Right lung (tissue), 10 donors: ENCODE data around the gene SDHAF2. TPM values are rescaled to one million over a fixed set of nuclear protein-coding genes. Genes with fewer than 3 reads are reported as not detected.
A peak's percentile ranks its signal among the peaks of the same experiment; 100 is the strongest.
"Not testable (repeated sequence)": the region's sequence is repeated elsewhere in the genome, so short reads cannot be mapped to it uniquely, and the experiment has no call there.

ENCODE experiments used
- DNase-seq, 2 donors: peaks; one replicate each; pipeline ENCODE4 v3.0.0-alpha.2; 2013
- long read RNA-seq, 8 donors: transcript quantifications; one replicate each; lab custom pipeline, GENCODE V29; 2026
- polyA plus RNA-seq, 5 donors: library from polyadenylated mRNA; unstranded; fragments of 120-200 nt; gene quantifications; one replicate each; pipeline versions ENCODE4 v1.2.1 to v1.2.3, GENCODE V29; 2013; ENCODE audit warnings: inconsistent platforms in 1 of 5, low replicate concordance in 1 of 5; ENCODE audit not compliant: insufficient read length in 5 of 5, insufficient read depth in 1 of 5

The SDHAF2 gene
- 10 to 100 TPM; 35.7 to 46.9 (median 40.3) TPM for polyA plus RNA-seq
- long read RNA-seq, donor 1, transcript SDHAF2-203 (3 exons, 523 nt) = minor isoform, 6 of 47 reads
- long read RNA-seq, donor 1, transcript SDHAF2-201 (4 exons, 2,033 nt) = major isoform, 28 of 47 reads
- long read RNA-seq, donor 1, transcript SDHAF2-206 (2 exons, 835 nt) = minor isoform, 12 of 47 reads
- long read RNA-seq, donor 1, partial matches to known transcripts = 0 of 47 reads
- long read RNA-seq, donor 1, other reads (novel, unspliced or antisense) = 0 of 47 reads
- long read RNA-seq, donor 2, transcript SDHAF2-206 (2 exons, 835 nt) = minor isoform, 6 of 27 reads
- long read RNA-seq, donor 2, transcript SDHAF2-201 (4 exons, 2,033 nt) = major isoform, 18 of 27 reads
- long read RNA-seq, donor 2, partial matches to known transcripts = 0 of 27 reads
- long read RNA-seq, donor 2, other reads (novel, unspliced or antisense) = 0 of 27 reads
- long read RNA-seq, donor 3, transcript SDHAF2-201 (4 exons, 2,033 nt) = major isoform, 19 of 37 reads
- long read RNA-seq, donor 3, transcript SDHAF2-206 (2 exons, 835 nt) = minor isoform, 9 of 37 reads
- long read RNA-seq, donor 3, partial matches to known transcripts = 6 of 37 reads
- long read RNA-seq, donor 3, other reads (novel, unspliced or antisense) = 0 of 37 reads
- long read RNA-seq, donor 4, transcript SDHAF2-206 (2 exons, 835 nt) = minor isoform, 5 of 18 reads
- long read RNA-seq, donor 4, transcript SDHAF2-201 (4 exons, 2,033 nt) = major isoform, 9 of 18 reads
- long read RNA-seq, donor 4, partial matches to known transcripts = 0 of 18 reads
- long read RNA-seq, donor 4, other reads (novel, unspliced or antisense) = 0 of 18 reads
- long read RNA-seq, donor 5, transcript SDHAF2-201 (4 exons, 2,033 nt) = major isoform, 38 of 50 reads
- long read RNA-seq, donor 5, transcript SDHAF2-206 (2 exons, 835 nt) = minor isoform, 6 of 50 reads
- long read RNA-seq, donor 5, partial matches to known transcripts = 0 of 50 reads
- long read RNA-seq, donor 5, other reads (novel, unspliced or antisense) = 0 of 50 reads
- long read RNA-seq, donor 6, transcript SDHAF2-206 (2 exons, 835 nt) = minor isoform, 6 of 31 reads
- long read RNA-seq, donor 6, transcript SDHAF2-201 (4 exons, 2,033 nt) = major isoform, 16 of 31 reads
- long read RNA-seq, donor 6, partial matches to known transcripts = 5 of 31 reads
- long read RNA-seq, donor 6, other reads (novel, unspliced or antisense) = 0 of 31 reads
- long read RNA-seq, donor 7, transcript SDHAF2-201 (4 exons, 2,033 nt) = major isoform, 14 of 22 reads
- long read RNA-seq, donor 7, transcript SDHAF2-206 (2 exons, 835 nt) = minor isoform, 5 of 22 reads
- long read RNA-seq, donor 7, partial matches to known transcripts = 0 of 22 reads
- long read RNA-seq, donor 7, other reads (novel, unspliced or antisense) = 0 of 22 reads
- long read RNA-seq, donor 8, transcript SDHAF2-201 (4 exons, 2,033 nt) = major isoform, 6 of 13 reads
- long read RNA-seq, donor 8, partial matches to known transcripts = 0 of 13 reads
- long read RNA-seq, donor 8, other reads (novel, unspliced or antisense) = 0 of 13 reads

DNA sequence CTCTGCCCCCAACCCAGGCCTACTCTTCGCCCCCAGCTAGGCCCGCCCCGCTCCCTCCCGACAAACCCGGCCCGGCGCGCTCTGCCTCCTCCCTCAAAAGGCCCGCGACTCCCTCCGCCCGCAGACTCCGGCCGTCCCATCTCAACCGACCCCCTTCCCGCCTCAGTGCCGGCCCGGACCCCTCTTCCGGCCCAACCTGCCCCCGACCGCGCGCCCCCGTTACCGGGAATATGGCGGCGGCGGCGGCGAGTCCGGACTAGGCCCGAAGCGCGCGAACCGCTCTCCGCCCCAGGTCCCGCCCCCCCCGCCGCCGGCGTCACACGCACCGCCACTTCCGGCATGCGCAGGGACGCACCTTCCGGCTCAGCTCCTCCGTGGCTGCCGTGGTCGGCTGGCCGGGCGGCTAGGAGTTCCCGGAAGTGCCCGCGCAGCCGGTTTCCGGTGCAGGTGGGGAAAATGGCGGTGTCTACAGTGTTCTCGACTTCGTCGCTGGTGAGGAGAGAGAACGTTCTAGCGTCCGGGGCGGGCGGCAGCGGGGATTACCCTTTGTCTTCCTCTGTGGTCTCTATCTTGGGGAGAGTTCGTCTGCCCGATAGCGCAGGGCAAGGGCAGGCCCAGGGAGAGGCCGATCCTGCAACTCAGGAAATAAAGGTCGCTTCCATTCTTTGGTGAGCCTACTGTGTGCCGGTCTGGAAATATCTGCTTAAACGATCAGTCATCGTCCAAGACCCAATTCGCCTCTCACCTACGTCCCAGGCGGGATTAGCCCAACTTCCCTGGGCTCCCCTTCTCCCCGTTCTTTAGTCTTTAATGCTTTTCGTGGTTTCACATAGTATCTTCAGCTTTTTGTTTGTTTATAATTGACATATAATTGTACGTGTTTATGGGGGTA lies at the start of gene SDHAF2, which contains the start of gene CPSF7:
Gene SDHAF2 (plus strand): TSS at position 434 of the 892 bp plus-strand sequence. CDS start 23 bp downstream, at position 457.
Gene CPSF7 (minus strand): TSS at position 285 of the 892 bp plus-strand sequence. CDS start 740 bp downstream, outside the sequence.
- DNase-seq = peak; percentile 94 to 96

DNA sequence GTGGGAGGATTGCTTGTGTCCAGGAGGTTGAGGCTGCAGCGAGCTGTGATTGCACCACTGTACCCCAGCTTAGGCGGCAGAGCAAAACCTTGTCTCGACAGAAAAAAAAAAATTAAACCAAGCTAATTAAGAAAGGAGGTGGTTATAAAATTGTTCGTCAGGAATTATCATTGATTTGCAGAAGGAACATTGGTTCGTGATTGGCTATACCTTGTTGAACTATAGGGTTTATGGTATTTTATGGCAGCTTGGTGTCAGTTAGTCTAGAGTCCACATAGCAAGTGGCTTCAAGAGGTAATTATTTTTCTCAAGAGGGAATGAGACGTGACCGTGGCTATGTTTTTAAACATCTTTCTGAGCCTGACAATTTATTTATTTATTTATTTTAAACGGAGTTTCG lies 49.0 kb upstream of the SDHAF2 start:
- no peak for DNase-seq

DNA sequence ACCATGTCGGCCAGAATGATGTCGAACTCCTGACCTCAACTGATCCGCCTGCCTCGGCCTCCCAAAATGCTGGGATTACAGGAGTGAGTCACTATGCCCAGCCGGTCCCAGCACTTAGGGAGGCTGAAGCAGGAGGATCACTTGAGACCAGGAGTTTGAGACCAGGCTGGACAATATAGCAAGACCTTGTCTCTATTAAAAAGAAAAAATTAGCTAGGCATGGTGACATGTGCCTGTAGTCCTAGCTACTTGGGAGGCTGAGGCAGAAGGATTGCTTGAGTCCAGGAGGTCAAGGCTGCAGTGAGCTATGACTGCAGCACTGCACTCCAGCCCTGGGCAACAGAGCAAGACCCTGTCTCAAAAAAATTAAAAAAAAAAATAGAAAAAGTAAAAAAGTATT lies 46.1 kb upstream of the SDHAF2 start:
- not testable (repeated sequence) for DNase-seq

DNA sequence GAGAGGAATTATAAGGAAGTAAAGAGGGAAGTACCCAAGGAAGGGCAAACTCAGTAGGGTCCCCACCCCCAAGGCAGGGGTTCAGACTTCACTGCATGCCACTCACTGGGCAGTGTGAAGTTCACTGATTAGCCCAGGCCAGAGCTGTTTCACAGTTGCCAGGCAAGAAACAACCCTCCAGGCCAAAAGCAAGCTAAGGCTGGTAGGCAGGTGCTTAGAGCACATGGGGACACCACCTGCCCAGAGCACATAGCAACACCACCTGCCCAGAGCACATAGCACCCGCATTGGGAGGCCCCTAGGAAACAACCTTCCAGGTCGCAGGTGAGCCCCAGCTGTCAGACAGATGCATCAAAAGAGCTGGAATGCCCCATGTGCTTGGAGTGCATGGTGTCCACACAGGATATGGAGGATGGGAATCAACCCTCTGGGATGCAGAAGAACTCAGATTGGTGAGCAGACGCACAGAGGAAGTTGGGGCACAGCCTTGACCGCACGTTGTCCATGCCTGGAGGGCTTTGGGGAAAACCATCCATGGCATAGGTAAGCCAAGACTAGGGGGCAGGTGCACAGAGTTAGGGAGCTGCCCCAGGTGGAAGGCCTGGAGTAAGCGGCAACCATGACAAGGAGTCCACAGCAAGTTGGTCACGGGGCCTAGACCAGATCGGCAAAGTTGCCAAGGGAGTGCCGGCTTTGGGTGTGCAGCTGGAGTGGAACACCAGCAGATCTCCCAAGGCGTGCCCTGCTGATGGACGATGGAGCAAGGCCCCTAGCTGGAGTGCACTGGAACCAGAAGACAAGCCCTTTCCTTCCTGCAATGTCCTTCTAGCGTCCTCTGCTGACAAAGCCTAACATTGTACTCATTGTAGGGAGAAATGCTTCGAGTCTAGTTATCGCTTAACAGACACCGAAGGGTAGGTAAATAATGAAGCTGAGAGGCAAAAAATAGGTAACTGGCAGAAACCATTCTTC lies 45.4 kb upstream of the SDHAF2 start:
- no peak for DNase-seq

- no peak for DNase-seq
These were observed 39.8 kb upstream of the SDHAF2 start for GRCh38 chr11:61390161-61390560.

GRCh38 chr11:61392981-61393595 lies 36.8 kb upstream of the SDHAF2 start:
- peak in 1 of 2 donors; percentile 12 for DNase-seq

GRCh38 chr11:61401173-61401572 lies 28.8 kb upstream of the SDHAF2 start:
- DNase-seq = no peak

DNA sequence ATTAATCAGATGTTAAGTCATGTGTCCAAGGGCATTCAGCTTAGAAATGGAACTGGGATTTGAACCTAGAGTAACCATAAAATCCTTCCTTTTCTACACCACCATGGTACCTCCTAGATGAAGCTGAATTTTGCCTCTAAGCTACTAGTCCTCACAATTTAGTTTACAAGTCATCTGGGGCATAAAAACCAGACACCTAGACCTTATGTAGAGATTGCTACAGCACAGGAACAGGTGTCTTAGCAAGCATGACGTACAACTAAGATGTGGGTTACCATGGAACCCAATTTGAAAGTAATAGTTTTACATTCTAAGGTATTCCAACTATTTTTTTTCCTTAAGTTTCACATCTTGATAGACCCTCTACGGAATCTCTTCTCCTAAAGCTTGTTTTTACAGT lies 28.4 kb upstream of the SDHAF2 start:
- no peak for DNase-seq

DNA sequence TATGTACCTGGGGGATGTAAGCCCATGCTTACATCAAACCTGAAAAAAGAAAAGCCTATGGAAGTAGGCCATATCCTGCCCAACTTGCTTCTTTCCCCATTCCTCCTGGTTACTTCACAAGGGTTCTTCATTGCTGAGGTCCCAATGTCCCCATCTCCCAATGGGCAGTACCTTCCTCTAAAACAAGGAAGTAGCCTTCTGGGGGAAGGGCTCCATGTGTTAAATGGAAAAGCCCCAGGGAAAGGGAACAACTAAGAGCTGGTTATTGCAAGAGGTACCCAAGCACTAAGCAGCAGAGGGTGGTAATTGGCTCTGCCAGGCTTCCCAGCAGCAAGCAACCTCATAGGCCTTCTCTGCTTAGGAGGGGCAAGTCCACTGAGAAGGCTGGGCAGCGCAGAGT lies 26.3 kb upstream of the SDHAF2 start:
- DNase-seq = no peak

DNA sequence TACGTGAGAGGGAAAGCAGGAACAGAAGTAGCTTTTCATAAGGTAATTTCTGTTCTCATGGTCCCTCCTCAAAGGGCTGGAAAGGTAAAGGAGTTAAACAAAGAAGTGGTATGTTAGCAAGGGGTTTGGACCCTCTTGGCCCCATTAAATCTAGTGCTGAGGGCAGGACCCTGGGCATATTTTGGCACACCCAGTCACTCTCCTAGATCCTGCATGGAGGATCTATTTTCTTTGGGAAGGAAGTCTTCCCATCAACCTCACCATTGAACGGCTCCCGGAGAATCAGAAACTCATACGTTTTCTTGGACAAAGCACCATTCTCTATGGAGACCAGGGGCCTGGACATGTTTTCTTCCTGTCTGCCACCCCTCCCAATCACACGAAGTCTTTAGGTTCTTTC lies 25.8 kb upstream of the SDHAF2 start:
- no peak for DNase-seq

DNA sequence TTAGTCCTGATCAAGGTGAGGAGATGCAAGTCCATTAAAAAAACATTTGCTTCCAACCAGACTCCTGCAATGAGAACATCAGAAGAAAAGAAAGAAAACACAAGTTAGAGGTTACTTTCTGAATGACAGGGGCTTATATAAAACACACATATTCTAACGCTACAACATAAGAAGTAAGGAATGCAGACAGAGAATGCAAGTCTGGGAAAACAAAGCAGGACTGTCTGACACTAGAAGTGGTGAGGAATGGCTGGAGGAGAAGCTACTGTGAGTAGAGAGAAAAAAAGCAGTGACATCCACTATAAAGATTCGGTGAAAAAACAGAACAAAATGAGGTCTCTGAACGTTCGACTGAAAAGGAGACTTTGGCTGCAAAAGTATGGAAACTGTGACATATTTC lies 25.3 kb upstream of the SDHAF2 start:
- DNase-seq = no peak

GRCh38 chr11:61406067-61406466 lies 23.9 kb upstream of the SDHAF2 start:
- DNase-seq = no peak

GRCh38 chr11:61406991-61407728 lies 22.8 kb upstream of the SDHAF2 start:
- DNase-seq = no peak

- no peak for DNase-seq
These were observed 18.3 kb upstream of the SDHAF2 start for GRCh38 chr11:61411589-61411988.

DNA sequence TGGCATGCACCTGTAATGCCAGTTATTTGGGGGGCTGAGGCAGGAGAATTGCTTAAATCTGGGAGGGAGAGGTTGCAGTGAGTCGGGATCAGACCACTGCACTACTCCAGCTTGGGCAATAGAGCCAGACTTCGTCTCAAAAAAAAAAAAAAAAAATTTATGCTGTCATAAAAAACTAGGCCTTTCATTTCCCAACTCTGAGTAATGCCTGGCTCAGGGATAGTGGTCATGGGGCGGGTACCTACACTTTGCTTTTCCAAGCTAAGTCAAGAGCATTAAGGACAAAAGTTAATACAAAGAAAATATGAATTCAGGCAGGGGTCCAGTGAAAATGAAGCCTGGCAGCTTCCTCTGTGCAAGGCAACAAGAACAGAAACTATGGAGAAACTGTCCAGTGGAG lies 16.4 kb upstream of the SDHAF2 start:
- DNase-seq = no peak

DNA sequence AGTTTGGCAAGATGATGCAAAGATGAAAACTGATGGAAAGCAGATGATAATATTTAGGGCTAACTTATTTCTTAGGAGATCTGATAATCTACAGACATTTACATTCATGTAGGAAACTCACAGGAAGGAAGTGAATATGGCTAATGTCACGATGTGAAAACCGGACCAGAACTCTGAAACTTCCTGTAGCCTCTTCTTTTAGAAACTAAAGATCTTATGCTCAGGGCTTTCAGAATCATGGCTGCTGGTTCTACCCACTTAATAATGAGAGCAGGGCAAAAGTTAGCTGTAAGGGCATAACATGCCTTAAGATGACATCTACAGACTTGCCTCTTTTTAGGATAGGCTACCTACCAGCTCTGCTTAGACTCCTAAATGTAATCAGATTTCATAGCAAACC lies 15.4 kb upstream of the SDHAF2 start:
- no peak for DNase-seq

DNA sequence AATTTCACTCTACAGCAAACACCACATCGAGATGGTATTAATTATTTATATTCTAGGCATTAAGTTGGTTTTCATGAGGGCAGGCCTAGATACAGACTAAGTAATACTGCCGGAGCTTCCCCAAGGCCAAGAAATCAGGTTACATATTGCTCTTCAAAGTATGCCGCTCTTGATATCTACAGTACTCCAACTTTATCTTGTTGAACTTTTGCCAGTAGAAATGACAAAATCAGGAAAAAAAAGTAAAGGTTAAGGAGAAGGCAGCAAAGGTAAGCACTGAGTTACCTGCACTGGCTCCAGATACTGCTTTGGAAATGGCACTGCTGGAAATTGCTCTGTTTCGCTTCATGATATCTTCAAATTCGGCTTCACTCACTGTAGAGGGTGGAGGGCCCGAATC lies 14.5 kb upstream of the SDHAF2 start:
- no peak for DNase-seq

DNA sequence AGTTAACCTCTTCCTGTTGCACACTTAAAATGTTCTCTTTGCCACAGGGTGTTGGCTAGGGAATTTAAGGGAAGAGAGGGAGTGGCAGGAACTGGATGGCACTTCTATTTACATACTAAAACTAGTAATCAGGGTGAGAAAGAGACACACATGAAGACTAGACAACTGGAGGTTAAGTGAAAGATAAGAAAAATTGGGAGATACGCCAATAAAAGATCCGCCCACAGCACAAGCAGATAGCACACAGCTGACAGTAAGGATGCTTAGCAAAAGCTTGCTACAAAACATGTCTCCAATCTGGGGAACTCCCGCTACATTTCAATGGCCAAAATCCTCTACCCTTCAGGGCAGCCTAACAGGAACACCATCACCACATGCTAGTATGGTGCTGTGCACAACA lies 13.0 kb upstream of the SDHAF2 start:
- no peak for DNase-seq
